Activated T-cell treated with anti-CD3 and anti-CD28 coated beads for 1 hour (primary cell): Measurements from ENCODE around the gene PTTG1IP.

Experiments used
- DNase-seq: peaks from one replicate; pipeline ENCODE4 v3.0.0-alpha.2; 2020; ENCODE audit warnings: low read depth

PTTG1IP gene

DNA sequence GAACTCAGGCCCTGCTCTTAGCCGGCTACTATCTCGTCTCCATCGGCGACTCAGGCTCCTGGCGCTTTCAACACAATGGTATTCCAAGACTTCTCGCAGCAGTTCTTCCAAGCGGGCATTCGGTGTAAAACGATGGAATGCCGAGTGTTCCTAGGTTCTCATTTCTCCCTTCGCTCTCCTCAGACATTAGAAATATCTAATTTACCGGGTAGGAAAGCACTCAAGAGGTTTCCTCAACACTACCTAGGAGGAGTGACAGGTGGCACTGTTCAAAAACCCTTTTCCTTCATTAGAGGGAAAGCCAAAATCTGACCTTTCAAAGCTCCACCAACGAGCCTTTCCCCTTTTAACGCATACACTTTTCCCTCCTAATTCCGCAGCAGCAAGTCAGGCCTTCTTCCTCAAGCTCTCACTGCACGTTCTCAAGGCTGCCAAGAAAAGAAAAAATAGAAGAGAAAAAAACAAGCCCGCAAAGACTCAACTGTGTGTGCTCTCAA is 72.5 kb downstream of the PTTG1IP start:
- DNase-seq = no peak

DNA sequence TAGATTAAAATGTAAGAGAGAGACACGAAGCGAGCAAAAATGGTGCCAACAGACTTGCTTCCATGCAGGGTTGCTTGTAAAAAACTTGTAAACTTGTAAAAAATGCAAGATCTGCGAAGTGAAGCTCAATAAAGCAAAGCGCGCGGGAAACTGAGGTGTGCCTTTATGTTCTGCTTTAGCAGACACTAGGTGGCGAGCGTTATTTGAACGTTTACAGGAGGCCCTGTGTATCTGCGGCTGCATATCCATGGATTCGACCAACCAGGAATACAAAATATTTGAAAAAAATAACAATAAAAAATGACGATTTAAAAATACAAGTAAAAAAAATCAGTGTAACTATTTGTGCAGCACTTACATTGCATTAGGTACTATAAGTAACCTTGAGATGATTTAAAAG is 73.4 kb downstream of the PTTG1IP start:
- no peak for DNase-seq

DNA sequence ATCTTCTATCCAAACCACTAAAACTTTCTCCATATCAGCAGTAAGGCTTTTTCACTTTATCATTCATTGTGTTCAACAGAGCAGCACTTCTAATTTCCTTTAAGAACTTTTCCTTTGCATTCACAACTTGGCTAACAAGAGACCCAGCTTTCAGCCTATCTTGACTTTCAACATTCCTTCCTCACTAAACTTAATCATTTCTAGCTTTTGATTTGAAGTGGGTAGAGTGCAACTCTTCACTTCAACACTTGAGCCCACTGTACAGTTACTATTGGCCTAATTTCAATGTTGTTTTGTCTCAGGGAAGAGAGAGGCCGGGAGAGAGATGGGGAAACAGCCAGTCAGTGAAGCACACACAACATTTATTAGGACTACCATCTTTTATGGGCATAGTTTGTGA is 73.8 kb downstream of the PTTG1IP start:
- DNase-seq = no peak
